ENCODE measurements around the gene PLCB3.

DNA sequence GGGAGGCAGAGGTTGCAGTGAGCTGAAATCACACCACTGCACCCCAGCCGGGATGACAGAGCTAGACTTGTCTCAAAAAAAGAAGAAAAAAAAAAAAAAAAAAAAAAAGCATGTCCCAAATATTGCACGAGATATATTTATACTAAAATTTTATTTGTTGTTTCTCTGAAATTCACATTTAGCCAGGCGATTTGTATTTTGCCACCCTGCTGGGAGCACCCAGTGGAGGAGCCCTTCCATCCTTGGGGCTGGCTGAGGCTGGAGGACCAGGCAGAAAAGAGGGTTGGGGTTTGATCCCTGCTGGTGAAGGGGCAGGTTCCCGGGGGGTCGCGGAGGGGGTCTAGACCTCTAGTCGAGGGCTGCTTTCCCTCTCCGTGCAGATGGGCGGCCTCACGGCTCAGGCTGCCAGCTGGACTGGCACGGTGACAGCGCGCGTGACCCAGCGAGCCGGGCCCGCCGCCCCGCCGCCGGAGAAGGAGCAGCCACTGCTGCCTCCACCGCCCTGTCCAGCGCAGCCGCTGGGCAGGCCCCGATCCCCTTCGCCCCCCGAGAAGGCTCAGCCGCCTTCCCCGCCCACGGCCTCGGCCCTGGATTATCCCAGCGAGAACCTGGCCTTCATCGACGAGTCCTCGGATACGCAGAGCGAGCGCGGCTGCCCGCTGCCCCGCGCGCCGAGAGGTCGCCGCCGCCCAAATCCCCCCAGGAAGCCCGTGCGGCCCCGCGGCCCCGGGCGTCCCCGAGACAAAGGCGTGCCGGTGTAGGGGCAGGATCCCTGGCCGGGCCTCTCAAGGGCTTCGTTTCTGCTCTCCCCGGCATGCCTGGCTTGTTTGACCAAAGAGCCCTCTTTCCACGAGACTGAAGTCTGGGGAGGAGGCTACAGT lies 47.9 kb downstream of the PLCB3 start:
- TF ChIP-seq, protein P1, sequence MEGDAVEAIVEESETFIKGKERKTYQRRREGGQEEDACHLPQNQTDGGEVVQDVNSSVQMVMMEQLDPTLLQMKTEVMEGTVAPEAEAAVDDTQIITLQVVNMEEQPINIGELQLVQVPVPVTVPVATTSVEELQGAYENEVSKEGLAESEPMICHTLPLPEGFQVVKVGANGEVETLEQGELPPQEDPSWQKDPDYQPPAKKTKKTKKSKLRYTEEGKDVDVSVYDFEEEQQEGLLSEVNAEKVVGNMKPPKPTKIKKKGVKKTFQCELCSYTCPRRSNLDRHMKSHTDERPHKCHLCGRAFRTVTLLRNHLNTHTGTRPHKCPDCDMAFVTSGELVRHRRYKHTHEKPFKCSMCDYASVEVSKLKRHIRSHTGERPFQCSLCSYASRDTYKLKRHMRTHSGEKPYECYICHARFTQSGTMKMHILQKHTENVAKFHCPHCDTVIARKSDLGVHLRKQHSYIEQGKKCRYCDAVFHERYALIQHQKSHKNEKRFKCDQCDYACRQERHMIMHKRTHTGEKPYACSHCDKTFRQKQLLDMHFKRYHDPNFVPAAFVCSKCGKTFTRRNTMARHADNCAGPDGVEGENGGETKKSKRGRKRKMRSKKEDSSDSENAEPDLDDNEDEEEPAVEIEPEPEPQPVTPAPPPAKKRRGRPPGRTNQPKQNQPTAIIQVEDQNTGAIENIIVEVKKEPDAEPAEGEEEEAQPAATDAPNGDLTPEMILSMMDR (conservative IDR thresholded peaks at IDR 0.05 in 1 of 2, IDR thresholded peaks at IDR 0.05 in 1 of 2; ENCODE audit: low read depth in 1 of 2, low read length in 2 of 2) = no peak
- TF ChIP-seq EZH2 (IDR thresholded peaks at IDR 0.05; ENCODE audit: low read length, missing control alignments) = no peak

Data from fibroblast of lung (primary cell).